SK-N-SH treated with all-trans-retinoic acid at 6 μM for 48 hours (cell line): ENCODE results near the gene FHDC1.

Experiments
- ATAC-seq: fragments of 200-7000 bp; cut with Tn5 transposase; 3 replicates; pipeline ENCODE4 v1.9.1; 2020; ENCODE audit warnings: mild to moderate bottlenecking, moderate library complexity
- CREB5 ChIP-seq: fragments of 250-450 bp; sonication (Bioruptor Pico); IDR thresholded peaks from 2 replicates; pipeline ENCODE4 v1.5.1; 2020; ENCODE audit warnings: low read depth, mild to moderate bottlenecking, moderate library complexity
- ESRRG ChIP-seq: fragments of 250-450 bp; sonication (Bioruptor Pico); IDR thresholded peaks from 2 replicates; pipeline ENCODE4 v1.6.1; 2021; ENCODE audit warnings: mild to moderate bottlenecking
- GLIS3 ChIP-seq: fragments of 250-450 bp; sonication (Bioruptor Pico); IDR thresholded peaks from 2 replicates; pipeline ENCODE4 v1.5.0; 2020; ENCODE audit warnings: mild to moderate bottlenecking, moderate library complexity
- ISL1 ChIP-seq: fragments of 250-450 bp; sonication (Bioruptor Pico); IDR thresholded peaks from 2 replicates; pipeline ENCODE4 v2.1.2; 2022; ENCODE audit warnings: mild to moderate bottlenecking, moderate library complexity
- PATZ1 ChIP-seq: fragments of 250-450 bp; sonication (Bioruptor Pico); IDR thresholded peaks from 2 replicates; pipeline ENCODE4 v1.8.0; 2020; ENCODE audit warnings: mild to moderate bottlenecking, moderate library complexity, borderline replicate concordance
- PPARA ChIP-seq: fragments of 250-450 bp; sonication (Bioruptor Pico); IDR thresholded peaks from 2 replicates; pipeline ENCODE4 v1.5.0; 2020; ENCODE audit warnings: mild to moderate bottlenecking, borderline replicate concordance
- RARB ChIP-seq: fragments of 250-450 bp; sonication (Bioruptor Pico); IDR thresholded peaks from 2 replicates; pipeline ENCODE4 v1.8.0; 2021; ENCODE audit warnings: mild to moderate bottlenecking, moderate library complexity
- SNAI2 ChIP-seq: fragments of 250-450 bp; sonication (Bioruptor Pico); IDR thresholded peaks from 2 replicates; pipeline ENCODE4 v1.5.0; 2020; ENCODE audit warnings: mild to moderate bottlenecking, moderate library complexity
- TCF4 ChIP-seq: fragments of 250-450 bp; sonication (Bioruptor Pico); IDR thresholded peaks from 2 replicates; pipeline ENCODE4 v1.8.0; 2021; ENCODE audit warnings: mild to moderate bottlenecking, moderate library complexity, borderline replicate concordance
- TOX ChIP-seq: fragments of 250-450 bp; sonication (Bioruptor Pico); IDR thresholded peaks from 2 replicates; pipeline ENCODE4 v1.8.0; 2021; ENCODE audit warnings: mild to moderate bottlenecking, moderate library complexity, borderline replicate concordance
- ZFP3 ChIP-seq: fragments of 250-450 bp; sonication (Bioruptor Pico); IDR thresholded peaks from 2 replicates; pipeline ENCODE4 v1.5.0; 2020; ENCODE audit warnings: mild to moderate bottlenecking, moderate library complexity
- ZFP30 ChIP-seq: fragments of 450-650 bp; formaldehyde crosslinking; IDR thresholded peaks from 2 replicates; pipeline ENCODE4 v1.5.0; 2022; ENCODE audit warnings: mild to moderate bottlenecking, moderate library complexity
- ZNF565 ChIP-seq: fragments of 450-650 bp; formaldehyde crosslinking; conservative IDR thresholded peaks from 2 replicates; pipeline ENCODE4 v1.5.0; 2020; ENCODE audit warnings: low read depth, mild to moderate bottlenecking, moderate library complexity
- ZNF70 ChIP-seq: fragments of 450-650 bp; formaldehyde crosslinking; IDR thresholded peaks from 2 replicates; pipeline ENCODE4 v1.5.0; 2020; ENCODE audit warnings: mild to moderate bottlenecking, moderate library complexity
- ZNF8 ChIP-seq: fragments of 450-650 bp; formaldehyde crosslinking; IDR thresholded peaks from 2 replicates; pipeline ENCODE4 v1.5.0; 2020; ENCODE audit warnings: mild to moderate bottlenecking, moderate library complexity
- TF ChIP-seq, protein P1 (sequence below): fragments of 250-450 bp; sonication (Bioruptor Pico); IDR thresholded peaks from 2 replicates; pipeline ENCODE4 v1.5.0; 2020; ENCODE audit warnings: mild to moderate bottlenecking, moderate library complexity

Gene FHDC1

DNA sequence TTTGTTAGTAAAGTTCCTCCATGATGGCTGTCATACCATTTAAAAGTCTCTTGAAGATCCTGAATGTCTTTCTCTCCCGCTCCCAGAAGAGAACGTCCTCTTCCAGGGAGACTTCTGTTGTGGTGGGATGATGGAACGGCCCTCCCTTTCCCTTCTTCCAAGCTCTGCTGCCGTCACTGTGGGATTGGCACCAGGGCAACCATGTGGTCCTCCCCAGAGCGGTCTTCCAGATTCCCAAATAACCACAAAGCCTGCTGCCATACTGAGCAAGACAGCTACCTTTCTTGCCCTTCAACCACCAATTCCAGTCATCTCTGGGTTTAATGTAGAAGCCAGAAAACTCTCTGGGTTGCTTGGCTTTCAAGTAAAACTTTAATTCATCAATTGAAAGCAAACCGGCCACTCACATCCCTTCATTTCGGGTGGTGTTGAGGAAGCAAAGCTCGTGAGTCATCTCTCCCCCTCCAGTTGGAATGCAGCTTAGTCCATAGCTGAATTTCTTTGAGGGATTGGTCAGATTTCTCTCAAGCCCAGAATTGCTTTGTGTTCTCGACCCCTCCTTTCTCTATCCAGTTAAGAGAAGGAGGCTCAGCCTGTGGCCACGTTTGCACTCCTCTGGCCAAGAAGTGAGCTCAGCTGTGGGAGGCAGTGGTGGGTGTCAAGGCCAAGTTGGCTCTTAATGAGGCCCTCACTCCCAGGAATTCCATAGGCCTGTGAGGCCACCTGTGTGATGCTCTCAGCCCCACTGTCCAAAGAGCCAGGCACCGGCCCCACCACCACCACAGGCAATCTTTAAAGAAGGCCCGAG is 36.9 kb downstream of the FHDC1 start:
- peak; percentile 76 for ATAC-seq

DNA sequence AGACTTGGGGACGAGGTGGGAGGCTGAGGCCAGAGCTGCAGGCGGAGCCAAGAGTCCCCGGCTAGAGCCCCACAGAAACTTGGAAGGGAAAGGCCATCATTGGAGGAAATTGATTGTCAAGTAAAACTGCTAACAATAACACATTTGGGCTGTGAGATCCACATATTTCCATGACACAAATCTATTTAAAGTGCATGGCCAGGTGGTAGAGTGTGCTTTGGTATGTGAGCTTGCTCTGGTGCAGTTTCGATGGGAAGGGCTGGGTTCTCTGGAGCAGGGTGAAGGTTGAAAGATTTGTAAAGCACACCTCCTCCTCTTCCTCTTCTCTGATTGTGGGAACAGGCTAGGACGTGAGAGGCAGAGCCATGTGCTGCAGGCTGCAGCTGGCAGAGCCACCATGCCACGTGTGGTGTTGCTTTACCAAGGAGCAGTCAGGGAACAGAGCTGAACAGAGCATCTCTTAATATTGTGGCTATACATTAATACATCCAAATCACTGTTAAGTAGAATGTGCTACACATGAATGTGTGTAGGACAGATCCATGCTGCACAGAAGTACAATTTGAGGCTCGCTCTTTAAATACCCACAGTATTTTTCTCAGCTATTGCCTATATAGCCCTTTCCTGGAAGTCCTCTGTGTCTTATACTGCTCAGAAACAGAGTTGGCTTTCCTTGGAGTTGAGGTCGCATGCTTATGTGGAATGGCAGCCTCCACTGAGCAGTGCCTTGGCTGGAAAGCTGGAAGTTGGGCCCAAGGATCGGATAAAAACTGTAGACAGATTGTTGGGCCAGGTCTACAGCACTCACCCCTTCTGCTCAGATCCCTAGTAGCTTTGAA is 37.7 kb downstream of the FHDC1 start:
- no peak for ATAC-seq
- TF ChIP-seq ISL1 (CRISPR knock-in tag) (no peak), ZNF8 (no peak), SNAI2 (CRISPR knock-in tag) (no peak), RARB (CRISPR knock-in tag) (no peak), ZNF70 (CRISPR knock-in tag) (no peak), CREB5 (CRISPR knock-in tag) (no peak)
- TF ChIP-seq, all 23 proteins: peak for 0

More for the DNA sequence above, 36.9 kb downstream of the FHDC1 start:
- TF ChIP-seq RARB (CRISPR knock-in tag) (no peak), TOX (CRISPR knock-in tag) (no peak), ZFP30 (CRISPR knock-in tag) (no peak), ZNF8 (no peak), ZFP3 (no peak), ESRRG (CRISPR knock-in tag) (no peak), ZNF565 (CRISPR knock-in tag) (no peak), CREB5 (CRISPR knock-in tag) (no peak), GLIS3 (CRISPR knock-in tag) (no peak), SNAI2 (CRISPR knock-in tag) (no peak), ISL1 (CRISPR knock-in tag) (no peak), PATZ1 (CRISPR knock-in tag) (no peak; the same call in 1 of the 2 replicates), PPARA (CRISPR knock-in tag) (no peak), TCF4 (no peak)
- TF ChIP-seq, protein P1, sequence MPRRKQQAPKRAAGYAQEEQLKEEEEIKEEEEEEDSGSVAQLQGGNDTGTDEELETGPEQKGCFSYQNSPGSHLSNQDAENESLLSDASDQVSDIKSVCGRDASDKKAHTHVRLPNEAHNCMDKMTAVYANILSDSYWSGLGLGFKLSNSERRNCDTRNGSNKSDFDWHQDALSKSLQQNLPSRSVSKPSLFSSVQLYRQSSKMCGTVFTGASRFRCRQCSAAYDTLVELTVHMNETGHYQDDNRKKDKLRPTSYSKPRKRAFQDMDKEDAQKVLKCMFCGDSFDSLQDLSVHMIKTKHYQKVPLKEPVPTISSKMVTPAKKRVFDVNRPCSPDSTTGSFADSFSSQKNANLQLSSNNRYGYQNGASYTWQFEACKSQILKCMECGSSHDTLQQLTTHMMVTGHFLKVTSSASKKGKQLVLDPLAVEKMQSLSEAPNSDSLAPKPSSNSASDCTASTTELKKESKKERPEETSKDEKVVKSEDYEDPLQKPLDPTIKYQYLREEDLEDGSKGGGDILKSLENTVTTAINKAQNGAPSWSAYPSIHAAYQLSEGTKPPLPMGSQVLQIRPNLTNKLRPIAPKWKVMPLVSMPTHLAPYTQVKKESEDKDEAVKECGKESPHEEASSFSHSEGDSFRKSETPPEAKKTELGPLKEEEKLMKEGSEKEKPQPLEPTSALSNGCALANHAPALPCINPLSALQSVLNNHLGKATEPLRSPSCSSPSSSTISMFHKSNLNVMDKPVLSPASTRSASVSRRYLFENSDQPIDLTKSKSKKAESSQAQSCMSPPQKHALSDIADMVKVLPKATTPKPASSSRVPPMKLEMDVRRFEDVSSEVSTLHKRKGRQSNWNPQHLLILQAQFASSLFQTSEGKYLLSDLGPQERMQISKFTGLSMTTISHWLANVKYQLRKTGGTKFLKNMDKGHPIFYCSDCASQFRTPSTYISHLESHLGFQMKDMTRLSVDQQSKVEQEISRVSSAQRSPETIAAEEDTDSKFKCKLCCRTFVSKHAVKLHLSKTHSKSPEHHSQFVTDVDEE (CRISPR knock-in tag), result no peak

GRCh38 chr4:152974468-152975379 is 38.6 kb downstream of the FHDC1 start:
- no peak for ATAC-seq
- TF ChIP-seq ZNF70 (CRISPR knock-in tag), result no peak
- no peak for TF ChIP-seq CREB5 (CRISPR knock-in tag)
- no peak for TF ChIP-seq ISL1 (CRISPR knock-in tag)
- TF ChIP-seq ZFP3, result no peak
- no peak for TF ChIP-seq SNAI2 (CRISPR knock-in tag)
- TF ChIP-seq TCF4, result no peak
- no peak for TF ChIP-seq PPARA (CRISPR knock-in tag)
- no peak for TF ChIP-seq ZNF8
- TF ChIP-seq, all 23 proteins: peak for 0
